GM13977 (cell line): ENCODE results near the gene TGFBR3.

Source experiments
- DNase-seq: peaks from one replicate; pipeline ENCODE4 v3.0.0; 2012; ENCODE audit warnings: low spot score
- CTCF ChIP-seq: IDR thresholded peaks from 2 replicates; pipeline ENCODE4 v1.5.1; 2012; ENCODE audit warnings: mild to moderate bottlenecking, control low read depth; ENCODE audit not compliant: insufficient read depth; ENCODE audit errors: extremely low read depth, missing control alignments
- in situ Hi-C: fragments of 300-500 bp; cut with MboI; formaldehyde crosslinking; loops from one replicate; pipeline ENCODE4 v1.12.0; 2022; ENCODE audit warnings: low sequenced_read_pairs, low pct_unique_long_range_greater_than_20kb, mixed read lengths, inconsistent platforms; ENCODE audit not compliant: unreplicated experiment

TGFBR3 gene

GRCh38 chr1:91684481-91685196, 201.3 kb downstream of the TGFBR3 start:
- in situ Hi-C loops, result no loop called here
- no peak for TF ChIP-seq CTCF
- DNase-seq, result no peak

- DNase-seq, result no peak
Observed at GRCh38 chr1:91683598-91683951, 202.4 kb downstream of the TGFBR3 start.

DNA sequence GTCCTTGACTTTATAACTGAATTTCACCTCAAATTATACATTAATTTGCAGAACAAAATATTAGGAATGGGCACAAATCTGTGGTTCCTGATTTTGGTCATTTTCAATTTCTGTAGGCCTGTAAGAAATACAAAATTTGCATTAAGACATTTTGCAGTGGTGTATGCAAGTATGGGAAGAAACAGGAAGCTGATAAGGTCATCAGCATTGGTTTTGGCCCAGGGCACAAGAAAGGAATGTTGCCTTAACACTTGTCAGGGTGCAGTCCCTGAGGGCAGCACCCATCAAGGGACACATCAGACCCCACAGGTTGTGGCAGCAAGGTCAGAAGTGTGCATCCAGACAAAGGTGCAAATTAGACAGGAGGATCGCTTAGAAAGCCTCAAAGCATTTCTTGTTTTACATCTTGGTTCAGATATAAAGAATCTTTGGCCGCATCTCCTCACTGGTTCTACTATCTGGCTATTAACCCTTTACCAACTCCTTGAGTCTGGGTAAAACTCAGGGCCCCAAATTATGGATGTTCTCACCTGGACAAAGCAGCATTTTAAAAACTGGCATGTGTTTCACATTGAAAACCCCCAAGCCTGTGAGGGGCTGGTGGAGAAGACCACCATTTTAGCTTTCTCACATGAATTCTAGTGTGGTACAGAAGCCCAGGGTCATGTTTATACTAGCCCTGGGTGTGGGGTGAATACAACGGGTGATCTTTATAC, 202.9 kb downstream of the TGFBR3 start:
- TF ChIP-seq CTCF, result no peak
- DNase-seq, result no peak
- in situ Hi-C loops, result no loop called here

More at GRCh38 chr1:91683598-91683951, 202.4 kb downstream of the TGFBR3 start:
- in situ Hi-C loops, result no loop called here
- no peak for TF ChIP-seq CTCF

- no peak for TF ChIP-seq CTCF
- in situ Hi-C loops, result no loop called here
- DNase-seq, result no peak
Observed at GRCh38 chr1:91680556-91681155, 205.3 kb downstream of the TGFBR3 start.

GRCh38 chr1:91679446-91679845, 206.5 kb downstream of the TGFBR3 start:
- TF ChIP-seq CTCF, result no peak
- DNase-seq, result no peak
- in situ Hi-C loops, result no loop called here

DNA sequence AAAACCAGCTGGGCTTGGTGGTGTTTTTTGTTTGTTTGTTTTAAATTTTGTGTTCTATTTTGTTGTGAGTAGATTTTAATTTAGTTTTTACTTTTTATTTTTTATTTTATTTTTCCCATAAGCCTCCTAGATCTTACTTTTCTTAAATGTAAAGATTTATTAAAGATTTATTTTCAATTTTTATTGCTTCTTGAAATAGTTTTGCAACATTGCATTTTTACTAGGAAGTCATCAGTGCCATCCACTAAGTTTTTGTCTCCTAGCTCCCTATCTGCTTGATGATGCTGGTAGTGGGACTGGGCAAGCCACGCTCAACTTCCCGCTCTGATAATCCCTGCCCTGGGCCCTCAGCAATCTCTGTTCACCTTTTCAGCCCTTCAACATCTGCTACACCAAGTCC, 209.9 kb downstream of the TGFBR3 start:
- no peak for DNase-seq
- TF ChIP-seq CTCF, result no peak
- in situ Hi-C loops, result no loop called here
